T follicular helper cell (primary cell): ENCODE data around the gene PTH2R.

ENCODE experiments used
- DNase-seq: peaks from one replicate; pipeline ENCODE4 v3.0.0-alpha.2; 2020; ENCODE audit warnings: low read depth

The PTH2R gene

GRCh38 chr2:208542465-208543041 is 136.0 kb downstream of the PTH2R start:
- DNase-seq, result no peak
